ENCODE measurements around the gene AGBL2.
A peak's percentile ranks its signal among the peaks of the same experiment; 100 is the strongest.

AGBL2 gene

DNA sequence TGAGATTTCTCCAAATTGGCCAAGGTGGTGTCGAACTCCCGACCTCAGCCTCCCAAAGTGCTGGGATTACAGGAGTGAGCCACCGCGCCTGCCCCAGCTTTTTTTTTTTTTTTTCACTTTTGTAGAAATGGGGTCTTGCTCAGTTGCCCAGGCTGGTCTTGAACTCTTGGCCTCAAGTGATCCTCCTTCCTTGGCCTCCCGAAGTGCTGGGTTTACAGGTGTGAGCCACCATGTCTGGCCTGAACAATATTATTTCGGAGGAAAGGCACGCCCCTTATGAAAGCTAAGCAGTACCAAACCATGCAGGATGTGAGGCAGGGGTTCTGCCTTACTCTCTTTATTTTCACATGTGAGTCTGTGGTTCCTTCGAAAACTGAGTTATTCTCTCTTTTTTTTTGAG is 88.9 kb downstream of the AGBL2 start:
- DNase-seq, result no peak

DNA sequence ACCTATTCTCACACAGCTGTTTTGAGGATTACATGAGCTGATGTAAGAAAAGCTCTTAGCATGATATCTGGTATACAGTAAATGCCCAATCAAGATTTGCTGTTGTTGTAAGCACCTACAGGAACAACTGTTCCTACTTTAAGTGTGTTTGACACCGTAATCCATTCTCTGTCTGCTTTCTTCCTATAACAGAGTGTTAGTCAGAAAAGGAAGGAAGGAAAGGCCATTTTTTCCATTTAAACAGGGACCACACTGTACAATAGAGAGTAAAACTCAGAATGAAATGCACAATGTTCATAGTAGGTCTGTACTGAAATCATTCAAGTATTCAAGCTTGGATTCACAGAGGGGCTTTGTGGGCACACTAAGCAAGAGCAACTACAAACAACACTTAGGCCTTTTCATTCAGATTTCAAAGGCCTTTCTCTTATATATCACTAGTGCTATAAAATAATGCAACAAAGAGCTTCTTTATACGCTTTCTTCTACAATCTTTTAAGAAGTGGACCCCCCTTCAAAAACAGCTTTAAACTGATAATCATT is 94.3 kb downstream of the AGBL2 start:
- DNase-seq, result no peak

DNA sequence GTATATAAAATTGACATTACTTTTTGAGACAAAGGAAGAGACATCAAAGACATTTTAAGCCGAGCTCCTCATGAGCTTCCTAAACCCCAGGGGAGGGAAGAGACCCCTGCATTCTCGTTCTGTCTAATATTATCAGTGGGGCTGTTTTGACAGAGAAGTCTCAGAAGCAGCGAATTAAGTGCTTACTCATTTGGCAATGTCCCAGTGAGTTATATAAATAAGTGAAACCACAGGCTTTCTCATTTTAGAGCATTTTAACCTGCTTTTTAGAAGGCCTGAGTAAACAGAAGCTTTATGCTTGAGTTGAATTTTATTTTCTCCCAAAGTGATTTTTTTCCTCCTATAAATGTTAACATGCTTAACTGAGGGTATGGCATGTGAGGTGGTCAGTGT is 97.8 kb downstream of the AGBL2 start:
- DNase-seq, result no peak

DNA sequence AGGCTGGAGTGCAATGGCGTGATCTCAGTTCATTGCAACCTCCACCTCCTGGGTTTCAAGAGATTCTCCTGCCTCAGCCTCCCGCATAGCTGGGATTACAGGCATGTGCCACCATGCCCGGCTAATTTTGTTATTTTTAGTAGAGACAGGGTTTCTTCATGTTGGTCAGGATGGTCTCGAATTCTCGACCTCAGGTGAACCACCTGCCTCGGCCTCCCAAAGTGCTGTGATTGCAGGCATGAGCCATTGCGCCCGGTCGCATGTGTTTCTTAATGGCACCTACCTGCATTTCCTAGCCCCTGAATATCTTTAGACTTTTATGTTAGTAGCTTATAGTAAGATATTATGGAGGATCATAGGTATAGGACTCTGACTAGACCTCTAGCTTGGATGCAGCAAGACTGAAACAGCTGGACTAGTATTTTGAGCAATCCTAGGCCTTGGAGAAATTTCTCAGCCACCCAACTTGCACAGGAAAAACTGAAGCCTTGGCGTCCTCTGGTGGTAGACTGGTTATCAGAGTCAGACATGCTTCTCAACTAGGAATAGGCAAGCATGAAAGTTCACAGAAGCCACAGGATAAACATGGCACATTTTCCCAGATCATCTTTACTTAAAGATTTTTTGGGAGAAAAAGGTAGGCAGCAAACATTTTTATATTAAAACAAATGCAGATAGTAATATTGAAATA is 98.3 kb downstream of the AGBL2 start:
- DNase-seq, result peak; percentile 27

DNA sequence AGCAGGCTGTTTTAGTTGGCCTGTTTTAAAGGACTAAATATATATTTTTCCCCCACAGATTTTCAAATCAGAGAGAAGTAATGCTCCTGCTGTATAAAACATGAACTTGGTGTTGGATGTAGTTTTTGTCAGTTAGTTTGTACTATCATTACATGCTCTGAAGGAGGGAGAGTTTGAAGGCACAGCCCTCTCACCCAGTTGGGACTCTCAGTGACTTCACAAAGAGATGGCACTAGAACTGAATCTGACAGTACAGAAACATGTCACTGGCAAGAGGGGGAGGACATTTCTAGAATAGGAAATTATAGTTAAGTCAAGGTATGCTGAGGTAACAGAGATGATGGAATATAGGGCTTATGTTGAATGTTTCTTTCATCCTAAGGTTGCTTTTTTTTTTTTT is 99.9 kb downstream of the AGBL2 start:
- DNase-seq, result no peak

DNA sequence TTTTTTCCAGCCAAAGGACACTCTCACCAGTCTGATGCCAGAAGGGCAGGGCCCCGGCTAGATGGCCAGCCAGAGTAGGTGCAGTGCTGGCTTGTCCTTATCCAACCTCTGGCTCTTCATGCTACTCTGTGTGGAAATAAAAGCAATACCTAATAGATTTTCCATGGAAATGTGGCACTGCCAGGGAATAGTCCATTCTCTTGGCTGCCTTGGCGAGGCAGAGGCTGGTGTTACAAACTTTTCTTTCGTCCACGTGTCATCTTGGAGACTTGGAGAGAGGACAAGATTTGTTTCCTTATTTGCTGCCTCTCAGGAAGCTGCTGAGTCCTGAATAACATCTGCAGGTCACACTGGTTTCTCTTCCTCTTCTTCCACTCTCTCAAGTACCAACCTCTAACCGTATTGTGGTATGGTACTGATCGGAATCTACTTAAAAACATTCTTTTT is 103.8 kb downstream of the AGBL2 start:
- DNase-seq, result no peak

DNA sequence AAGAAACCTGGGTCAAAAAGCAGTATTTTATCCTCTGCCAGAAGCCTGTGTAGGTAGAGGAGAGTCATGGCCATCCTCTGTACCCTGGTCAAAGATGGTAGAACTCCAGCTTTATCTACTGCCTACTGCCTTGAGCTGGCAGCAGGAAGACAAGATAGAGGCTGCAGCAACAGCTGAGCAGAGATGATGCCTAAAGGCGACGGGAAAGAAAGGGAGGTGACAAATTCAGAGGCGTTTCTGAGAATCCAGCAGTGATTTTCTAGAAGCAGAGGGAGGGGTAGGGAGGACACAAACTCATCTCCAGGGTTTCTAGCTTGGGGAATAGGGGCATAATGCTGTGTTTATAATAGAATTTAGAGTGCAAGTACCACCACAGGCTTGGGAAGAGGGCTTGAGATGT is 105.5 kb downstream of the AGBL2 start:
- no peak for DNase-seq
